GM12892 (cell line): ENCODE data around the gene ACOT13.
A peak's percentile ranks its signal among the peaks of the same experiment; 100 is the strongest.
"Not testable (repeated sequence)": the region's sequence is repeated elsewhere in the genome, so short reads cannot be mapped to it uniquely, and the experiment has no call there.

ENCODE experiments used
- DNase-seq: peaks from one replicate; pipeline ENCODE4 v3.0.0; 2011; ENCODE audit not compliant: insufficient read length
- FAIRE-seq: peaks from 2 replicates; lab custom pipeline; 2011; peaks lifted over from hg19 to GRCh38; lab: Jason Lieb, UNC
- POLR2A ChIP-seq: IDR thresholded peaks from 2 replicates; pipeline ENCODE4 v1.6.1; 2011; ENCODE audit warnings: low read depth, low read length, control low read depth
- POLR2AphosphoS5 ChIP-seq: IDR thresholded peaks from 2 replicates; pipeline ENCODE4 v1.6.1; 2011; ENCODE audit warnings: low read depth, low read length, control low read depth
- TAF1 ChIP-seq: IDR thresholded peaks from 2 replicates; pipeline ENCODE4 v1.6.1; 2011; ENCODE audit warnings: low read depth, mild to moderate bottlenecking, control low read depth, low read length, borderline replicate concordance

The ACOT13 gene

DNA sequence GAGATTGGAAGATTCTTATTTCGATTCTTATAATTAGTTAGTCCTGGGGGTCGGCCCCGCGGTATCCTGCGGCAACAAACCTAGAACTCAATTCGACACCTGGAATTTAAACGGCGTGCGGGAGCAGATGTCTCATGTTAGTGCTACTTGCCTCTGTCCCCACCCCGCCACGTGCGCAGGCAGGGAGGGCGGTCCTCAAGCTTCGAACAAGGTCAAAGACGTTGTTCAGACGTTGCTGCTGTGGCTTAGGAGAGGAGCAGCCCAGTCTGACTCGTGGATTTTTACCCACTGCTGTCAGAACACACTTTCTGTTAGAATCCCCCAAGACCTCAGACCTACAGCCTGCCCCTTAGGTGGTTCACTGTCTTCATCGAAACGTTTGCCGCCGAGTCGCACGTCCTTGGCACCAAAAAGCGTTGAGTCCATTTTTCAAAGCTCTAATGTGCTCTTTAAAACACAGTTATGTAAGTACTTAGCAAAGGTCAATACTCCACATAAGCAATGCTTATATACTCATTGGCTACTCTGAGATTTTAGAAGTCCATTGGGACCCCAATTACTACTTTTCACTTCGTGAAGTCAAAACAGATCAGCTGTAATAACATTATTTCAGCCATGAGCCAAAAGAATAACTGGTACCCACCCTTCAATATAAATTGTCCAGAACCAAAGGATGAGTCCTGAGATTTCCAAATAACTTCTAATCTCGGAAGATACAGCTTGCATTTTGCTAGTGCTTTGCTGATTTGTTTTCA, 54.8 kb downstream of the ACOT13 start:
- peak; percentile 94 for FAIRE-seq
- peak; percentile 92 for TF ChIP-seq POLR2A
- peak; percentile 73 for TF ChIP-seq TAF1
- TF ChIP-seq POLR2AphosphoS5 = peak; percentile 98
- DNase-seq = peak; percentile 34

DNA sequence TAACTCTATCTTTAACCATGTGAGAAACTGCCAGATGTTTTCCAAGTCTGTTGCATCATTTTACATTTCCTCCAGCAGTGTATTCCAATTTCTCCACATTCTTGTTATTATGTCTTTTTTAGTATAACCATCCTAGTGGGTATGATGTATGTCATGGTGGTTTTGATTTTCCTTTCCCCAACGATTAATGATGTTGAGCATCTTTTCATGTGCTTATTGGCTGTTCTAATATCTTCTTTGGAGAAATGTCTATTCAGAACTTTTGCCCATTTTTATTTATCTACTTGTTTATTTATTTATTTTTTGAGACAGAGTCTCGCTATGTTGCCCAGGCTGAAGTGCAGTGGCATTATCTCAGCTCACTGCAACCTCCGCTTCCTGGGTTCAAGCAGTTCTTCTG, 56.4 kb downstream of the ACOT13 start:
- DNase-seq (no peak), FAIRE-seq (no peak)
- TF ChIP-seq POLR2AphosphoS5 = no peak
- TF ChIP-seq TAF1 = no peak
- no peak for TF ChIP-seq POLR2A

DNA sequence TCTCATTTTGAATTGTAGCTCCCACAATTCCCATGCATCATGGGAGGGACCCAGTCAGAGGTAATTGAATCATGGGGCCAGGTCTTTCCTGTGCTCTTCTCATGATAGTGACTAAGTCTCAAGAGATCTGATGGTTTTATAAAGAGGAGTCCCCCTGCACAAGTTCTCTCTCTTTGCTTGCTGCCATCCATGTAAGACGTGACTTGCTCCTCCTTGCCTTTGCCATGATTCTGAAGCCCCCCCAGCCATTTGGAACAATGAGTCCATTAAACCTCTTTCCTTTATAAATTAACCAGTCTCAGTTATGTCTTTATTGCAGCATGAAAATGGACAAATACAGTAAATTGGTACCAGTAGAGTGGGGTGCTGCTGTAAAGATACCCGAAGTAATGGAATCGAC, 63.8 kb downstream of the ACOT13 start:
- not testable (repeated sequence) for DNase-seq, FAIRE-seq

- FAIRE-seq, DNase-seq: not testable (repeated sequence)
Measured at GRCh38 chr6:24731456-24732134, 64.7 kb downstream of the ACOT13 start.

- DNase-seq = no peak
- no peak for FAIRE-seq
- no peak for TF ChIP-seq TAF1
- no peak for TF ChIP-seq POLR2AphosphoS5
- TF ChIP-seq POLR2A = no peak
Measured at GRCh38 chr6:24734166-24734565, 67.3 kb downstream of the ACOT13 start.

DNA sequence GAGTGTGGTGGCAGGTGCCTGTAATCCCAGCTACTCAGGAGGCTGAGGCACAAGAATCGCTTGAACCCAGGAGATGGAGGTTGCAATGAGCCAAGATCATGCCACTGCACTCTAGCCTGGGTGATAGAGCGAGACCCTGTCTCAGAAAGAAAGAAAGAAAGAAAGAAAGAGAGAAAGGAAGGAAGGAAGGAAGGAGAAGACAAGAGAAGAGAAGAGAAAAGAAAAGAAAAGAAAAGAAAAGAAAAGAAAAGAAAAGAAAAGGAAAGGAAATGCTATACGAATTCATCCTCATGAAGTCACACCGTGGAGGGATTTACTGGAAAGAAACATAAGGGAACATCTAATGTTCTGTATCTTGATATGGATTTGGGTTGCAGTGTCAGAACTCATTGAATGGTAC, 67.8 kb downstream of the ACOT13 start:
- not testable (repeated sequence) for DNase-seq, FAIRE-seq

DNA sequence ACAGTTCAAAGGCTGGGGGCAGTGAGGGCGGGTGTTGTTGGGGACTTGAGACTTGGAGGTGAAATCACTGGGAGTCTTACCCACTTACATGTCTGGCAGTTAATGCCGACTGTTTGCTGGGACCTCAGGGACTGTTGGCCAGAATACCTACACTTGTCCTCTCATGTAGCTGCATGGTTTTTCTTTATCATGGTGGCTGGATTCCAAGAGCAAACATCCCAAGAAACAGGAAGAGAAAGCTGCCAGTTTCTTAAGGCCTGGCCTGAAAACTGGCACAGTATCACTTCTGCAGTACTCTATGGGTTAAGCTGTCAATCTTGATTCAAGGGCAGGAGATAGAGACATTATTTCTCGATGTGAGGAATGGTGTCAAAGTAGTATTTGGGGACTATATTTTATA, 71.9 kb downstream of the ACOT13 start:
- TF ChIP-seq POLR2AphosphoS5 (no peak), POLR2A (no peak), TAF1 (no peak)
- DNase-seq (no peak), FAIRE-seq (no peak)

- FAIRE-seq (no peak), DNase-seq (no peak)
- no peak for TF ChIP-seq POLR2AphosphoS5
- TF ChIP-seq TAF1 = no peak
Measured at GRCh38 chr6:24740861-24741260, 74.0 kb downstream of the ACOT13 start.

GRCh38 chr6:24742216-24742738, 75.4 kb downstream of the ACOT13 start:
- FAIRE-seq = no peak
- DNase-seq = no peak
- TF ChIP-seq TAF1 = no peak
- no peak for TF ChIP-seq POLR2A
- TF ChIP-seq POLR2AphosphoS5 = no peak

- peak; percentile 89 for FAIRE-seq
- DNase-seq = peak; percentile 18
- TF ChIP-seq POLR2A (no peak), POLR2AphosphoS5 (no peak; the same call in 1 of the 2 replicates), TAF1 (no peak)
Measured at GRCh38 chr6:24743265-24743943, 76.5 kb downstream of the ACOT13 start.

DNA sequence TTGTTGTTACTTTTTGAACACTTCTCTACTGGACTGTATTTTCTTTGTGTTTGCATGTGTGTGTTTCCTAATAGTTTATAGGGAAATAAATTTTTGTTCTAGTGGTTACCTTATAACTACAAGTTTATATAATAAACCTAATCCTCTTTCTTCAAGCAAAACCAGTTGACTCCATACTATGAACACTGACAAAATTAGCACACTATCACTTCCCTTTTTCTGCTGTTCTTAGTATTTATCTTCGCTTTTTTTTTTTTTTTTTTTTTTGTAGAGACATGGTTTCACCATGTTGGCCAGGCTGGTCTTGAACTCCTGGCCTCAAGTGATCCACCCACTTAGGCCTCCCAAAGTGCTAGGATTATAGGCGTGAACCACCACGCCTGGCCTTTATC, 77.1 kb downstream of the ACOT13 start:
- FAIRE-seq (no peak), DNase-seq (no peak)

DNA sequence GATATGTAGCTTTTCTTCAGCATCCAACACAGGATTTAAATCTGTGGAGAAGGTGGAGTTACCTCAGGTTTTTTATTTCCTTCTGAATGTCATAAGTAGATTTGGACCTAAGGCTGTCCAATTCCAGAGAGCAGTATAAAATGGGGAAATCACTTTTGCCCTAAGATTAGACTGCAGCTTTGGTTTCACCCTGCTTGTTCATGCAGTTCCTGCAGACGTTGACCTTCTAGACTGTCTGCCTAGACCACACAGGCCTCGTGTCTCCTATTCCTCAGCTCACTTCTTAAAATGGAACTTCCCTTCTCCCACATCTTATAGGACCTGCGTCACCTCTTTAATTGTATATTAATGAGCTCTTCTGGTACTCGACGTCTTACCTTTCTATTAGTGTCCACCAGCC, 78.0 kb downstream of the ACOT13 start:
- FAIRE-seq = no peak
- DNase-seq = no peak
- no peak for TF ChIP-seq TAF1
- no peak for TF ChIP-seq POLR2A
- TF ChIP-seq POLR2AphosphoS5 = no peak

More for the DNA sequence above, 77.1 kb downstream of the ACOT13 start:
- TF ChIP-seq POLR2A (no peak), POLR2AphosphoS5 (no peak), TAF1 (no peak)
